ENCODE results near the gene SYCP2.

DNA sequence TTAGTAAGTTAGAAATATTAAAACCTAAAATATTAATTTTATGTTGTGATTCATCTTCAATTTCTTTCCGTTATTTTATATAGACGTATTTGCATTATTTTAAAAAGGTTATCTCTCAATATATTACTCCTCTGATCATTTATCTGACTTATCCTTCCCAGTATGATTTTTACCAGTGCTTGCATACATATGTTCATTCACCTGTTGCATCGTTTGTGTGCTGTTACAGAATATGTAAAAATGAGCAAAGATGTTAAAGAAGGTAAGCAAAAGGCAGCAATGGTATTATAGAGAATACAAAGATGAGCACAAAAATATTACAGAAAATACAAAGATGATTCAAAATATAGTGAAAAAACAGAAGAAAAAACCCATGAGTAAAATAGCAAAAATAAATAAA lies 48.9 kb downstream of the SYCP2 start:
- TF ChIP-seq, protein P1, sequence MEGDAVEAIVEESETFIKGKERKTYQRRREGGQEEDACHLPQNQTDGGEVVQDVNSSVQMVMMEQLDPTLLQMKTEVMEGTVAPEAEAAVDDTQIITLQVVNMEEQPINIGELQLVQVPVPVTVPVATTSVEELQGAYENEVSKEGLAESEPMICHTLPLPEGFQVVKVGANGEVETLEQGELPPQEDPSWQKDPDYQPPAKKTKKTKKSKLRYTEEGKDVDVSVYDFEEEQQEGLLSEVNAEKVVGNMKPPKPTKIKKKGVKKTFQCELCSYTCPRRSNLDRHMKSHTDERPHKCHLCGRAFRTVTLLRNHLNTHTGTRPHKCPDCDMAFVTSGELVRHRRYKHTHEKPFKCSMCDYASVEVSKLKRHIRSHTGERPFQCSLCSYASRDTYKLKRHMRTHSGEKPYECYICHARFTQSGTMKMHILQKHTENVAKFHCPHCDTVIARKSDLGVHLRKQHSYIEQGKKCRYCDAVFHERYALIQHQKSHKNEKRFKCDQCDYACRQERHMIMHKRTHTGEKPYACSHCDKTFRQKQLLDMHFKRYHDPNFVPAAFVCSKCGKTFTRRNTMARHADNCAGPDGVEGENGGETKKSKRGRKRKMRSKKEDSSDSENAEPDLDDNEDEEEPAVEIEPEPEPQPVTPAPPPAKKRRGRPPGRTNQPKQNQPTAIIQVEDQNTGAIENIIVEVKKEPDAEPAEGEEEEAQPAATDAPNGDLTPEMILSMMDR (IDR thresholded peaks at IDR 0.05; ENCODE audit: control extremely low read depth in 1 of 3, insufficient read depth in 1 of 3, low read depth in 1 of 3, low read length in 3 of 3) = no peak
- TF ChIP-seq RAD21 (IDR thresholded peaks at IDR 0.05 in 1 of 2, conservative IDR thresholded peaks at IDR 0.05 in 1 of 2; ENCODE audit: low read depth in 2 of 2, low read length in 2 of 2) (no peak), POLR2AphosphoS5 (IDR thresholded peaks at IDR 0.05; ENCODE audit: low read depth, low read length) (no peak), SIN3A (conservative IDR thresholded peaks at IDR 0.05 in 1 of 2, IDR thresholded peaks at IDR 0.05 in 1 of 2; ENCODE audit: low read depth in 1 of 2, low read length in 2 of 2) (no peak), CEBPB (IDR thresholded peaks at IDR 0.05; ENCODE audit: low read depth, low read length) (no peak), BCL11A (IDR thresholded peaks at IDR 0.05; ENCODE audit: low read depth in 2 of 2, low read length in 2 of 2) (no peak), CHD1 (IDR thresholded peaks at IDR 0.05; ENCODE audit: low read depth, low read length) (no peak)

All from H1 (cell line).